ENCODE measurements around the gene POLR2I. TPM values are rescaled to one million over a fixed set of nuclear protein-coding genes. Genes with fewer than 3 reads are reported as not detected.
"Not testable (repeated sequence)": the region's sequence is repeated elsewhere in the genome, so short reads cannot be mapped to it uniquely, and the experiment has no call there.

POLR2I gene
- polyA plus RNA-seq, 1 donor: 42.6 TPM

DNA sequence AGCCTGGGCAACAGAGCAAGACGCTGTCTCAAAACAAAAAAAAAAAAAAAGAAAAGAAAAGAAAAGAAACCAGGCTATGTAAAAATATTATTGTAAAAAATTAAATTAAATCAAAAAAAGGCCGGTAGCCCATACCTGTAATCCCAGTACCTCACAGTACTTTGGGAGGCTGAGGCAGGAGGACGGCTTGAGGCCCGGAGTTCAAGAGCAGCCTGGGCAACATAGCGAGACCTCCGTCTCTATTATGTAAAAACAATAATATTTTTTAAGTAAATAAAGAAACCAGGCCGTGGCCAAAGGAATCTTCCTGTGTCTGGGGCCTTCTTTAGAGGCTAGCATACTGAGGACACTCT is 24.4 kb upstream of the POLR2I start:
- no peak for DNase-seq

DNA sequence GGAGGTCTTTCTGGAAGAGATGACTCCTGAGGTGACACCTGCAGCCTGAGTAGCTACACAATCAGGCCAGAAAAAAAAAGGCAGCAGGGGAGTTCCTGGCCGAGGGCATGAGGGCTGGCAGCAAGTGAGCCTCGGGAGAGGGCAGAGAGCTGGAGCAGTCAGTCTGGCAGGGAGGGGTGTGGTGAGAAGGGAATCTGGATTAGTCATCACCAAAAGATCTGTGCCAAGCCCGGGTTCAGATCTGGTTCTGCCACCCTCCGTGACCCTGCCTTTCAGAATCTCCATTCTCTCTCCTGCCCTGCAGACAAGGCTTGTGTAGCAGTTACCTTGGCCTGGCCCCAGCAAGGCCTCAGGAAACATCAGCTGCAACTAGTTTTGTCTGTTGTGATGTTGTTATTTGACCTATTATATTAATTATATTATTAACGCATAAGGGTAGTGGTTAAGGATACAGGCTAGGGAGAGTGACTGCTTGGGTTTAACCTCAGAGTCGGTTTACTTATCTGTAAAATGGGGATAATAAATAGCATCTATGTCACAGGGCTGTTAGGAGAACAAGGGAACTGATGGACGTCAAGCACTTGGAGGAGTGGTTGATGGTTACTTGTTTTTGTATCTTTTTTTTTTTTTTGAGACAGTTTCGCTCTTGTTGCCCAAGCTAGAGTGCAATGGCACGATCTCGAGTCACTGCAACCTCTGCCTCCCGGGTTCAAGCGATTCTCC is 22.4 kb upstream of the POLR2I start:
- DNase-seq: no peak

DNA sequence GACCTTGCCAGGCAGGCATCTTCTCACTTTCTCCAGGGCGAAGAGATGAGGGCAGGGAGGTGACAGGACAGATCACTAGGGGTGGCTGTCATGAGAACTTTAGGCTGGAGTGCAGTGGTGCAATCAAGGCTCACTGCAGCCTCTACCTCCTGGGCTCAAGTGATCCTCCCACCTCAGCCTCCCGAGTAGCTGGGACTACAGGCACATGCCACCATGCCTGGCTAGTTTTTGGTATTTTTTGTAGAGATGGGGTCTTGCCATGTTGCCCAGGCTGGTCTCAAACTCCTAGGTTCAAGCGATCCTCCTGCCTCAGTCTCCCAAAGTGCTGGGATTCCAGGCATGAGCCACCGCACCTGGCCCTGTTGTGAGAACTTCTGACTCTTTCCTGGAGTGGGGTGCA is 20.2 kb upstream of the POLR2I start:
- DNase-seq: not testable (repeated sequence)

DNA sequence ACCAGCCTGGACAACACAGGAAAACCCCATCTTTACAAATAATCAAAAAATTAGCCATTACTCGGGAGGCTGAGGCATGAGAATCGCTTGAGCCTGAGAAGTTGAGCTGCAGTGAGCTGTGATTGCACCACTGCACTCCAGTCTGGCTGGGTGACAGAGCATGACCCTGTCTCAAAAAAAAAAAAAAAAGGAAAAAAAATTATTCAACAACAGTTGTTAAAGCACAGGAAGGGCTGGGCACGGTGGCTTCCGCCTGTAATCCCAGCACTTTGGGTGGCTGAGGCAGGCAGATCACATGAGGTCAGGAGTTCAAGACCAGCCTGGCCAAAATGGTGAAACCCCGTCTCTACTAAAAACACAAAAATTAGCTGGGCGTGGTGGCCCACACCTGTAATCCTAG is 16.5 kb upstream of the POLR2I start:
- DNase-seq: not testable (repeated sequence)

DNA sequence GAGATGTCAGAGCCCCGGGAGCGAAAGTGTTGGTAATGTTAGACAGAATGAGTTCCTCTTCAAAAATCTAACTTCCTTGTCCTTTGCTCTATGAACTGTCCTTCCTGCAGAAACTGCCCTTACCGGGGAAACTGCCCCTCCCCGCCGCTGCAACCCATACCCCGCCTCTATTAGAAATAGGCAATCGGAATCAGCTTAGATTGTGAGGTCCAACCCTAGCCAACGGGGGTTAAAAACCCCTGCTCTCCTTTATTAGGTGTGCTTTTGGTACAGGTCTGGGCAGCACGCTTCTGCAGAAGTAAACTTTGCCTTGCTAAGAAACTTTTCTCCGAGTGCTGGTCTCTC is 13.7 kb upstream of the POLR2I start:
- no peak for DNase-seq

DNA sequence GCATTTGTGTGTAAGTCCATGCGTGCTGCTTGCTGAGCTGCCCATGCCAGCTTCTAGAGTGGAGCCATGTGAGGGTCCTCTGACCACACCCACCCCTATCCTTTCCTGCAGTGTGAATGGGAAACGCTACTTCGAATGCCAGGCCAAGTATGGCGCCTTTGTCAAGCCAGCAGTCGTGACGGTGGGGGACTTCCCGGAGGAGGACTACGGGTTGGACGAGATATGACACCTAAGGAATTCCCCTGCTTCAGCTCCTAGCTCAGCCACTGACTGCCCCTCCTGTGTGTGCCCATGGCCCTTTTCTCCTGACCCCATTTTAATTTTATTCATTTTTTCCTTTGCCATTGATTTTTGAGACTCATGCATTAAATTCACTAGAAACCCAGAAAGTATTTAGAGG is 10.9 kb upstream of the POLR2I start:
- DNase-seq: no peak

DNA sequence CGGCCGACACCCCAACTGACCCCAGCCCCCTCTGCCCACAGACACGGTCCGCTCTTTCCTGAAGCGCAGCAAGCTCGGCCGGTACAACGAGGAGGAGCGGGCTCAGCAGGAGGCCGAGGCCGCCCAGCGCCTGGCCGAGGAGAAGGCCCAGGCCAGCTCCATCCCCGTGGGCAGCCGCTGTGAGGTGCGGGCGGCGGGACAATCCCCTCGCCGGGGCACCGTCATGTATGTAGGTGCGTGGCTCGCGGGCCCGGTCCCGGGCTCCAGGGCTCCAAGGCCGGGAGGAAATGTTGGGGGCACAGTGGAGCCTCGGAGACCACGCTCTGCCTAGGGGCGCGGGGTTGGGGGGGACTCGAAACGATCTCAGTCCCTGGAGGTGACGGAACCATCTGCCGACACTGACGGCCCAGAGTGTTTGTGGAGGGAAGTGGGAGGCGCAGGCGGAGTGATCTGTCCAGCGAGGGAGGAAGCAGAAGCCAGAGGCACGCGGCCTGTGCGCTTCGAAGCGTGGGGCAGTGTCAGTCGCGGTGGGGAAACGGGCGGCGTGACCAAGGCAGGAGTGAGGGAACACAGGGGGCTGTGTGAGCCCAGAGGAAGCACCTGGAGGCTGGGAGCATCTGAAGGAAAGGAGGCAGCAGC is 6.9 kb upstream of the POLR2I start:
- no peak for DNase-seq

DNA sequence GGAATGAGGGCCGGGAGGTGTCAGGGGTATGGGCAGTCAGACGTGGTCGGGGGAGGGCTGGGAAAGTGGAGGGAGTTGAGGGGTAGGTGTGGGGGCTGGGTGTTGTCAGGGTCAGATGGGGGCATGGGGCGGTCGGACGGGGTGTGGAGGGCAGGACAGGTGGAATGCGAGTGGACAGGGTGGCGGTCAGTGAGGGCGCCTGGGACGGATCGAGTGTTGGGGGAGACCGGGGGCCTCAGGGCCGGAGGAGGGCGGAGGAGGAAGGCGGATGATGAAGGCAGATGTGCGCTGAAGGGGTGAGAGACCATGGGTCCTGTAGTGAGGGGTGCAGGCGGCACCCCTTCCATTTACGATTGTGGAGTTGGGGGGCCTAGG is 6.3 kb upstream of the POLR2I start:
- DNase-seq: no peak

DNA sequence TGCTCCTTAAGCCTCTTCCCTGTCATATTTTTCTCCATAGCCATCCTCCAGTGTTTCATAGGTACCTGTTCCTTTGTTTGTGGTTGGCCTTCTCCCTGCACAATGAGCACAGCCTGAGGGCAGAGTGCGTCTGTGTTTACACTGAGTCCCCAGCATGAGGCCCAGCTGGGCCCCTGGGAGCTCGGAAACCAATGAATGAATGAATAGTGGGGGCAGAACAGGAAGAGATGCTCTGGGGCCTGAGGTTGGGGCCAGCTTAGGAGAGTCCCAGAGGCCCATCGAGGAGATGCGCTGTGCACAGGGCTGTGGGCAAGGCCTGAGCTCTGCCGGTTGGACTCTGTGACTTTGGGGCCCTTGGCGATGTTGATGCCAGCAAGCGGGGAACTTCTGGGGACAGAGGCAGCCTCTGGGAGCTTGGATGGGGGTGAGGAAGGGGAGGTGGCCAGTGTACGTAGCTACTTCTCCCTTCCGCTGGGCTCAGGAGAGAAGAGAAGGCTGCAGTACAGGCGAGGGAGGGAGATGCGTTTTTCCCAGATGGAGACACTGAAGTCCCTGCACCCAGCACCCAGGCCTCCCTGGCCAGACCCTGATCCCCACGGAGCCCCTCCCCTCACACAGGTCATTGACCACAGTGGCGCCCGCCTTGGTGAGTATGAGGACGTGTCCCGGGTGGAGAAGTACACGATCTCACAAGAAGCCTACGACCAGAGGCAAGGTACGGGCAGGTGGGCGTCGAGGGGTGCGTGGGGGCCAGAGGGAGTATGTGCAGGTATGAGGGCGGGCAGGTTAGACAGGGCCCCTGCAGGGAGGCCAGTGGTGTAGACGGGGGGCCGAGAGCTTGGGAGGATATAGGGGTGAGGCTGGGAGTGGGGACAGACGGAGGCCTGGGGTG is 5.7 kb upstream of the POLR2I start:
- DNase-seq: no peak

DNA sequence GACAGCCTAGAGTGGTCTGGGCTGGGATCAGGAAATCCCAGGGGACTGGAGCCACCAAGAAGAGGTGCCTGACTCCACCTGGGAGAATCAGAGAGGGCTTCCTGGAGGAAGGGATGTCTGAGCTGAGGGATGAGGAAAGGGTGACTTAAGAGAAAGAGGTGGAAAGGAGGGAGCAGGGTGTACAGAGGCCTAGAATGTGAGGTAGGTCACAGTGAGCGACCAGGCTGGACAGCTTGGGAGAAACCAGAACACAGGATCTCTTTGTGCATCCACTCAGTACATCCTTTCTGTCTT is 1.6 kb upstream of the POLR2I start:
- no peak for DNase-seq

DNA sequence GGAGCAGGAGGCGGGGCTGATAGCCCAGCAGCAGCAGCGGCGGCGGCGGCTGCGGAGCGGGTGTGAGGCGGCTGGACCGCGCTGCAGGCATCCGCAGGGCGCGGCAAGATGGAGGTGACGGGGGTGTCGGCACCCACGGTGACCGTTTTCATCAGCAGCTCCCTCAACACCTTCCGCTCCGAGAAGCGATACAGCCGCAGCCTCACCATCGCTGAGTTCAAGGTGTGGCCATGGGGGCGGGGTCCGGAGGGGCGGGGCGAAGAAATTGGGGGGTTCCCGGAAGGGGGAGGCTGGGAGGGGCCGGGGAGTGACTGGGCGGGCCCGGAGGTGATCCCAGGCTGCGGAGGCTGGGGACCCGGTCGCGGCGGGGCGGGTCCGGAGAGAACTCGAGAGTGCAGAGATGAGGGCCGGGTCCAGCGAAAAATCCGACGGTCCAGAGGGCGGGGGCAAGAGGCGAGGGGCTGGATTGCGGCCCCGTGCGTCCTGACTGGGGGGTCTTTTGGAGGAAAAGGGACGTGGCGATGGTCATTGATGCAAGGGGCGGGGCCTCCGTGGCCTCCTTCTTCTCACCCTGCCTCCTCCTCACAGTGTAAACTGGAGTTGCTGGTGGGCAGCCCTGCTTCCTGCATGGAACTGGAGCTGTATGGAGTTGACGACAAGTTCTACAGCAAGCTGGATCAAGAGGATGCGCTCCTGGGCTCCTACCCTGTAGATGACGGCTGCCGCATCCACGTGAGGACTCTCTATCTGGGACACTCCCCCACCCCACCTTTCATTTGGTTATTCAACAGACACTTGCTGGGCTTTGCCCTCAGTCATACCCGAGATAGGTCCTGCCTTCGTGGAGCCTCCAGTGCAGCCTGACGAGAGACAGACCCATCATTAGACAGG is 1.0 kb upstream of the POLR2I start, which contains the start of gene TBCB:
TBCB (plus strand) TSS at position 16 of the 891 bp plus-strand sequence; CDS start at position 109, 93 bp downstream.
- no peak for DNase-seq

DNA sequence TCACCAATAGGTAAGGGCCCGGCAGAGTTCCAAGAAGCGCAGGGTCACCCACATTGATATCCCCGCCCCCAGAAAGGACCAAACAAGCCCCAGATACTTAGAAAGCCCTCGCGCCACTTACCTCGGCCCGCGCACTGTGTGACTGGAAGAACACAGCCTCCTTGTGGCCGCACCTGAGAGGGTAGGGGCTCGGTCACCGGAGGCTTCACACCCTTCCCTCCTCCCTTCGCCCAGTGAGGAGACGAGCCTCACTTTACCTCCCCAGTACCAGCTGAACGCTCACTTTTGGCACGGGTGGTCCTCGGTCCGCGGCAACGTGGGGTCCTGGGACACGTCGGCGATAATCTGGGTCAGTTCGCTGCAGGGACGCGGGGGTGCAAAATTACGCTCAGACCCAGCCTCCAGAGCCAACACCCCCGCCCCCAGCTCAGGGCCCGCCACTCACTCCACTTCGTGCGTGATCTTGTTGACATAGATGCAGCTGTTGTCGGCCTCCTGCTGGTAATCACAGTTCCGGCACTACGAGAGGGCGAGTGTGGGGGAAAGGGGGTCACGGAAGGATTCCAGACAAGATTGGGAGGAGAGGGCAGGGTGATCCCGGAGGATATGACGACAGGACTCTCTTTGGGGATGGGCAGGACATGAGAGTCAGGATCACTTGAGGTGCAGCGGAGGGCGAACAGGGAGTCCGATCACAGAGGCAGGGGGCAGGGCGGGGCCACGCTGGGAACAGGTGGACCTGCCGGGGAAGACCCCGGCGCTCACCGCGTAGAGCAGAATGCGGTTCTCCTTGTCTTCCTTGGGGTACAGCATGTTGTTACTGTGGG is 568 bp downstream of the POLR2I start:
- no peak for DNase-seq

DNA sequence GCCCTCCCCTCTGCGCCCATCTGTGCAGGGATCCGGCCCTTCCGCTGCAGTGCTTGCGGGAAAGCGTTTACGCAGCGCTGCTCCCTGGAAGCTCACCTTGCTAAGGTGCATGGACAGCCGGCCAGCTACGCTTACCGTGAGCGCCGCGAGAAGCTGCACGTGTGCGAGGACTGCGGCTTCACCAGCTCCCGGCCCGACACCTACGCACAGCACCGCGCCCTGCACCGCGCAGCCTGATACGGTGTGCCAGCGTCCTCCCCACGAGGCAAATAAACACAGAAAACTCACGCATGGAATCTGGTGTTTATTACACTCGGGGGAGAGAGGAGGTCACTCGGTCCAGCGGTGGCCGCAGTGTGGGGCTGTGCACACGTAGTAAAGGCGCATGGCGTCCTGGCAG is 1.2 kb downstream of the POLR2I start:
- DNase-seq: no peak

DNA sequence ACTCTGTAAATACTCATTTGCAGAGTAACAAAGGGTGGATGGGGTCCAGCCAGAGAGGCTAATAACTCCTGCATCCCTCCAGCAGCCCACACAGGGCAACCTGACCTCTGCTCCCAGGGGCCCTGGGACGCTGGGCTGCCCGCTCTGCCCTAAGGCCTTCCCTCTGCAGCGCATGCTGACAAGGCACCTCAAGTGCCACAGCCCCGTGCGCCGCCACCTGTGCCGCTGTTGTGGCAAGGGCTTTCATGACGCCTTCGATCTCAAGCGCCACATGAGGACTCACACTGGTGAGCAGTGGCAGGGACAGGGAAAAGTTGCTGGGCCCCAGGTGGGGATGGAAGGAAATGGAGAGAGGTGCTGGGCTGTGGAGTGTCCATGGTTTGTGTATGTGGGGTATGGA is 2.0 kb downstream of the POLR2I start:
- no peak for DNase-seq

DNA sequence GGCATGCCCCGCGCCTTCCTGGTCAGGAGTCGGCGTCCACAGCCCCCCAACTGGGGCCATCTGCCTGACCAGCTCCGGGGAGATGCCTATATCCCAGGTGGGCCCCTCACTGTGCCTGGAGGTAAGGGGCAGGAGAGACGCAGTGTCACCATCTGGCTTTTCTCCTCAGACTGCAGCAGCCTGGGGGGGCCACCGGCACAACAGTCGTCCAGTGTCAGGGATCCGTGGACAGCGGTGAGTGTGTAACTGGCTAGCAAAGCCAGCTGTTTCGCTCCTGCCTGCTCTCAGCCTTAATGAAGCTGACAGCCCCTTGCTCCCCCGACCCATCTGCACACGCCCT is 3.5 kb downstream of the POLR2I start:
- DNase-seq: no peak

DNA sequence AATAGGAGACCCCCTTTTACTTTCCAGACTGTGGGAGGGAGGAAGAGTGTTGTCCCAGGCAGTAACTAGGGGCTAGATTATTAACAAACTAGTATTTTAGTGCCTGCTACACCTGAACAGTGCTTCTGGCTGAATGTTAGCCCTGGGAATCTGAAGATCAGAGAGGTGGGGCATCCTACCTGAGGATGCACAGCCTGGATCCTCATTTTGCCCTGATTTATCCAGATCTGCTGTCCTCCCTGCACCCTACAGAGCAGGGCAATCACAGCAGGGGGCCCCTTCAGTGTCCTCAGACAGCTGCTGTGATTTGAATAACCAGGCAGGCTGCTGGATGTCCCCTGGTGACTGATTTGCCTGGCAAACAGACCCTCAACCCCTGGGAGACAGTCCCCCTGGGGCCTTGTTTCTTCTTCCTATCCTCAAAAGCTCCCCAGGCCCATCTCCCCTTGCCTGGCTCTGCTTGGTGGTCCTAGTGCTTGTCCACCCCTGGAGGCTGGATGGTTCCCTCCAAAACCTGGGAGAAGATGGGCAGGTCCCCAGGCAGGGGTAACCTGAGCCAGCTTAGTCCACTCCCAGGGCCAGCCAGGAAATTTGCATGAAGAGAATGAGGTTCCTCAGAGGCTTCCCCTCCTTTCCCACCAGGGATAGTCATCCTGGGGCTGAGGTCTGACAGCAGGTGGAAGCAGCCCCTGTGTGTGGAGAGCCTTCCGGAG is 4.0 kb downstream of the POLR2I start, which contains the start of gene OVOL3:
OVOL3 (plus strand) TSS at position 657 of the 713 bp plus-strand sequence. CDS start 60 bp downstream, outside the sequence.
- no peak for DNase-seq

DNA sequence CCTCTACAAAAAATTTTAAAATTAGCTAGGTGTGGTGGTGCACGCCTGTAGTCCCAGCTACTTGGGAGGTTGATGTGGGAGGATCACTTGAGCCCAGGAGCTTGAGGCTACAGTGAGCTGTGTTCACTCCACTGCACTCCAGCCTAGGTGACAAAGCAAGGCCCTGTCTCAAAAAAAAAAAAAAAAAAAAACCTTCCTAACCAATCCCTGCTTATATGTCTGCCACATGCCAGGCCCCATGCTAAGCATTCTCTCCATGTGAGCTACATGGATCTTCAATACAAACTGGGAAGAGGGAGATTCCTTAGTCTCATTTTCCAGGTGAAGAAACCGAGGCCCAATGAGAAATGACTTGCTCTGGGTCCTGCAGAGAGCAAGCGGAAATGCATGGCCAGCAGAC is 6.0 kb downstream of the POLR2I start:
- no peak for DNase-seq

DNA sequence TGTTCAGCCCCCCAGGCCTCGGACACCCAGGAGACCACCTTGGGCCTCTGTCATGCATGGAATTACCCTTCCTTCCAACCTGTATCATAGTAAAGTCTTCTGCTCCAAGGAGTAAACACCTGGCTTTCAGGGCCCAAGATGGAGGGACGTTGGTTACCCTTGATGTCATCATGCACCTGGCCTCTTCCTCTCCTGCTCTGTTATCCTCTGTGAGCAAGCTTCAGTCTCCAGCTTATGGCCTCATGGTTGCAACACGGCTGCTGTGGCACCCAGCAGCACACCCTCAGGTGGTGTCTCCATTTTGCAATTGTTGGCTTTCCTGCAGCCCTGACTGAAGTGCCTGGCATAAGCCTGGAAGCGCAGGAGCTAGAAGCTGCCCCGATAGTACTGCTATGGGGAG is 7.7 kb downstream of the POLR2I start:
- DNase-seq: no peak

DNA sequence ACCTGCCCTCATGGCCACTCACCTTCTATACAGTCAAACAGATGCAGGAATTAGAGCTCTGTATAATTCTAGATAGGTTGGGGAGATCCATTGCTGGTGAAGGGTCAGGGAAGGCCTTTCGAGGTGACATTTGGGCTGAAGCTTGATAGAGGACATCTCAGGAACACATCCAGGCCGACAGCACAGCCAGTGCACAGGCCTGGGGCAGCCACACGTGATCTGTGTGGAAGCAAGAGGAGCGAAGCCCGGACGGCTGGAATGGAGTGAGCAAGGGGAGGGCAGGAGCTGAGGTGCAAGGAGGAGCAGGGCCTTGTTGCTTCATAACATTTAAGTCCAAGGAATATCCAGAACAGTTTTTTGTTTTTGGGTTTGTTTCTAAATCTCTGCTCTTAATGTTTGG is 8.2 kb downstream of the POLR2I start:
- no peak for DNase-seq

DNA sequence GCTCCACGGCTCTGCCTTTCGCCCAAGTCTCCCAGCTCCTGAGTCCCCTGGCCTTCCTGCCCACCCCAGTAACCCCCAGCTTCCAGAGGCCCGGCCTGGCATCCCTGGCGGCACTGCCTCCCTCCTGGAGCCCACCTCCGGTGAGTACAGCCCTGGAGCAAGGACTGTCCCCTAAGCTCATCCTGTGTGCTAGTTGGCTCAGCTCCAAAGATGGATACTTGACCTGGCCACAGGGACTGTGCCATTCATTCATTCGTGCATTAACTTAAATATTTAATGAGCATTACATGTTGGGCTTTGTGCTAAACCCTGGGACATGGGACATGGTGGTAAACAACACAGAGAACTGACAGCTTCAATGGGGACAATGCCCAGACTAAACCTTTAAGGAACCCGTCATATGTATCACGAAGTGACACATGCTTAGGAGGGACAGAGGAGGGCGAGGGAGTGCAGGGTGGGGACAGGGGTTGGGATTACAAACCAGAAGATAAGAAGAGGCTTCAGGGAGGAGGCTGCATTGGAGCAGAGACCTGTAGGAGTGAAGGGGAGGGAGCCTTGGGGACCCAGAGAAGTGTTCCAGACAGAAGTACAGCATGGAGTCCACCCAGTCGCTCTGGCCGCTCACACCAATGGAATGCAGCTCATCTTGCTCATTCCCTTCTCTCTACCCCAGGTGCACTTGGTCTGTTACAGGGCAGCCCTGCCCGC is 10.7 kb downstream of the POLR2I start:
- no peak for DNase-seq

Data from left kidney (tissue), 2 donors.